Activated CD8-positive, alpha-beta T cell treated with anti-CD3 and anti-CD28 coated beads, Interleukin-2, amount 10 ng/mL, durations not matched to agents 7 days and 5 days (primary cell): ENCODE measurements around the gene CHCHD5. TPM values are rescaled to one million over a fixed set of nuclear protein-coding genes. Genes with fewer than 3 reads are reported as not detected.
A peak's percentile ranks its signal among the peaks of the same experiment; 100 is the strongest.

Experiments
- ATAC-seq: fragments of 150-1000 bp; cut with Tn5 transposase; one replicate; pipeline ENCODE4 v1.10.0; 2021; ENCODE audit warnings: moderate library complexity
- CTCF ChIA-PET: fragments of 350-600 bp; sonication (Branson Sonifier 250); formaldehyde crosslinking; loops from one replicate; lab custom pipeline; 2021; ENCODE audit warnings: antibody characterized with exemption; lab: Charles Lee
- POLR2A ChIA-PET: fragments of 350-600 bp; sonication (Branson Sonifier 250); formaldehyde crosslinking; loops from one replicate; lab custom pipeline; 2021; ENCODE audit warnings: antibody characterized with exemption; lab: Charles Lee
- DNase-seq: peaks from one replicate; pipeline ENCODE4 v3.0.0-alpha.2; 2020
- H3K27ac Mint-ChIP-seq: one replicate; pipeline ENCODE4 v1.8.0; 2021; ENCODE audit warnings: mild to moderate bottlenecking, mixed read lengths
- H3K27me3 Mint-ChIP-seq: one replicate; pipeline ENCODE4 v1.8.0; 2021; ENCODE audit warnings: low read depth, mixed read lengths
- H3K36me3 Mint-ChIP-seq: one replicate; pipeline ENCODE4 v1.8.0; 2021; ENCODE audit warnings: low read depth, mixed read lengths
- H3K4me1 Mint-ChIP-seq: one replicate; pipeline ENCODE4 v1.8.0; 2021; ENCODE audit warnings: low read depth, mixed read lengths
- H3K4me3 Mint-ChIP-seq: one replicate; pipeline ENCODE4 v1.8.0; 2021; ENCODE audit warnings: mild to moderate bottlenecking, mixed read lengths
- H3K9me3 Mint-ChIP-seq: one replicate; pipeline ENCODE4 v1.8.0; 2022; ENCODE audit warnings: mixed read lengths; ENCODE audit not compliant: insufficient read depth
- total RNA-seq, 2 experiments: library from RNA; stranded (reverse); gene quantifications; one replicate each; pipeline ENCODE4 v1.2.3, GENCODE V29; 2021

CHCHD5 gene
- total RNA-seq, 2 experiments from 2014 or later = 32.4 to 35.4 TPM

DNA sequence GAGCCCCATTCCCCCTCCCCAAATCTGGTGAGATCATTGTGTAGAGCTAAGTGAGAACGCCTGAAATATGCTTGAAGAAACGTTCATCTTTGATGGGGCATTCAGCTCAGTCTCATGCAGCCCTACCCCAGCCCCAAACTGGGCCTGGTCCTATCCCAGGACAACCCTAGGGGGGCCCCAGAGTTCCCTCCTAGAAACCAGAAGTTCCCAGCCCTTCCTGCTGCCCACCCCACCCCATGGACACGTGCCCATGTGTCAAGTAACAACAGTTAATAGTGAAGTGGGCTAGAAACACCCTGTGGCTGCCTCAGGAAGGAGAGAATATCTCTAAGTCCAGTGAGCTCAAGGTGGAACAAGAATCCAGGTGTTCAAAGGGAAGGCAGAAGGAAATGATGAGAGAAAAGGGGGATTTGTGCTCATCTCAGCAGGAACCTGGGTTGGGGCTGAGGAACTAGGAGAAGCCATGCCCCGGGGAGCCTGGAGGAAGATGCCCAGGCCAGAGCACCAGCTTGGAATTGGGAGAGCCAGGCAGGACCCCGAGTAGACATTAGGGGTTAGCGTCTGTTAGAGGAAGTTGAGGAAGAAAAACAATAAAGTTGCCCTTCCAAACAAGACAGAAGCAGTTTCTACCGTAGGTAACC is 41.2 kb downstream of the CHCHD5 start:
- POLR2A ChIA-PET = interaction anchor here (1.5 to 5.9 kb wide), 6 partner anchors 21 to 66 kb away, joined by 4 to 39 read pairs (median 4); partner anchors contain the start of gene SLC20A1
- H3K27ac Mint-ChIP-seq = peak overlapping the region; percentile 1
- no peak overlapping the region for H3K4me3 Mint-ChIP-seq
- H3K27me3 Mint-ChIP-seq = peaks cover 4% of the 10 kb centered on the region
- H3K9me3 Mint-ChIP-seq = no peaks in the 10 kb centered on the region
- CTCF ChIA-PET = interaction anchor here (0.6 to 15.2 kb wide), 25 partner anchors 9 to 758 kb away, joined by 3 to 335 read pairs (median 8); partner anchors contain the start of genes CHCHD5 and SLC20A1
- no peak for DNase-seq
- H3K36me3 Mint-ChIP-seq = no peaks in the 10 kb centered on the region
- peaks cover 70% of the 10 kb centered on the region for H3K4me1 Mint-ChIP-seq
- ATAC-seq = no peak

DNA sequence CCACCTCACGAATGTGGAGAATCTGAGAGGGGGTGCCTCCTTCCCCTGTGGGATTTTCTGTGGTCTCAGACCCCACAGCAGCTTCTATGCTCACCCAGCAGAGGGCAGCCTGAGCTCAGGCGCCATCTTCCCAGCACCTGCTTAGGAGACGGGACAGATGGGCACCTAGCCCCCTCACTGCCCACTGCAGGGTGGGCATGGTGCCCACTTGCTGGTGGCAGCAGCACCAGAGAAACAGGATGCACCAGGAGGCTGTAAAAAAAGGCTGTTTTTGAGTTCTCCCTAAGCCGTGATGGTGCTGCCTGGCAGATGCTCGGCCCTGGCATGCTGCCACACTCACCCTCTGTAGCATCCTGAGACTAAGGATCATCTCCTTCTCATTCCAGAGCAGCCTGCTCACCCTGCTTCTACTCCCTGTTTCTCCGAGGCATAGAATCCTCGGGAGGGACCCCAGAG is 42.2 kb downstream of the CHCHD5 start:
- Mint-ChIP-seq H3K9me3 (no peaks in the 10 kb centered on the region), H3K27me3 (peaks cover 4% of the 10 kb centered on the region), H3K27ac (peak overlapping the region; percentile 85), H3K4me3 (peak overlapping the region; percentile 30), H3K4me1 (peaks cover 78% of the 10 kb centered on the region), H3K36me3 (no peaks in the 10 kb centered on the region)
- ATAC-seq (peak; percentile 50), DNase-seq (peak; percentile 79)
- POLR2A ChIA-PET = interaction anchor here (0.6 to 5.9 kb wide), 8 partner anchors 20 to 118 kb away, joined by 3 to 39 read pairs (median 4); partner anchors contain the start of genes CHCHD5 and SLC20A1
- CTCF ChIA-PET = interaction anchor here (0.6 to 15.2 kb wide), 34 partner anchors 8 to 471 kb away, joined by 3 to 335 read pairs (median 5); partner anchors contain the start of genes CHCHD5 and SLC20A1

DNA sequence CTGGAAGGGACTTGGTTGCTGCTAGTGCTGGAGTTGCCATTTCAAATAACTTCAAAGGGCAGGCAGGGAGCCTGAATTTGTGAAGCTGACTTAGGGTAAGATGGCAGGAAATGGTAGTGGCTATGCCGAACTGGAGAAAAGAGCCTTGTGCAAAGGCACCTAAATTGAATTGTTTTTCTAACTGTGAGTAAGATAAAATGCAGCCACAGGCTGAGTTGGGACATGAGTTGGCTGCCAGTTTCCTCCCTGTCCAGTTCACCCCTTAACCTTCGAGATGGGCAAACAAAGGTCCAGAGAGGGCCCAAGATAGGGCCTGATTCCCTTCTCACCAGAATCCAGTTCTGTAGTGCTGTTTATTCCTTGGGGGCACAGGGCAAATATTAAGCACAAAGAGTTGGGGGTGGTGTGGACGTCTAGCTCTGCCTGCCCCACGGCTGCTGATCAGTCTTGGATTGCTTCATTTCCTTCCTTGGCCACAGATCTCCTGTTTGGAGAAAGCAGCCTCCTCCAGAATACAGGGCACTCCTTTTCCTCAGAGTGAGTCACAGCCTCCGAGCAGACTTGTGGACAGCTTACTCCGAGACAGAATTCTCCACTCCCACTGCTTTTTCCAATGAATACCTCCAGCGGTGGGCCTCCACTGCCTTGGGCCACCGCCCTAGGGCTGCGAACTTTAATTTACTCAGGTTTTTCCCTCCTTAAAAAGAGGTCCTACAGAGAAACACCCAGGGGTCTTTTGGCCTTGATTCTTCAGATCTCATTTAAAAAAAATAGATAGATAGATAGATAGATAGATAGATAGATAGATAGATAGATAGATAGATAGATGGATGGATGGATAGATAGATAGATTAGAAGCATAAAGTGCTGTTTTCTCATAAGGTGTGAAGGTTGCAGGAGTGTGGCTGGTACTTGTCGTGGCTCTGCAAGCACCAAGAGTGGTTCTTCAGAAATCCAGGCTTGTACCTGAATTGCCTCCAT is 42.9 kb downstream of the CHCHD5 start:
- H3K36me3 Mint-ChIP-seq = no peaks in the 10 kb centered on the region
- ATAC-seq (peak; percentile 8), DNase-seq (peak; percentile 49)
- no peaks in the 10 kb centered on the region for H3K9me3 Mint-ChIP-seq
- H3K4me3 Mint-ChIP-seq = peak overlapping the region; percentile 30
- ChIA-PET CTCF (interaction anchor here (0.7 to 15.2 kb wide), 32 partner anchors 8 to 472 kb away, joined by 3 to 335 read pairs (median 4); partner anchors contain the start of gene SLC20A1), POLR2A (interaction anchor here (0.6 to 5.9 kb wide), 9 partner anchors 19 to 117 kb away, joined by 3 to 39 read pairs (median 4); partner anchors contain the start of genes CHCHD5 and SLC20A1)
- H3K27me3 Mint-ChIP-seq = peaks cover 4% of the 10 kb centered on the region
- H3K27ac Mint-ChIP-seq = peak overlapping the region; percentile 85
- peaks cover 85% of the 10 kb centered on the region for H3K4me1 Mint-ChIP-seq

DNA sequence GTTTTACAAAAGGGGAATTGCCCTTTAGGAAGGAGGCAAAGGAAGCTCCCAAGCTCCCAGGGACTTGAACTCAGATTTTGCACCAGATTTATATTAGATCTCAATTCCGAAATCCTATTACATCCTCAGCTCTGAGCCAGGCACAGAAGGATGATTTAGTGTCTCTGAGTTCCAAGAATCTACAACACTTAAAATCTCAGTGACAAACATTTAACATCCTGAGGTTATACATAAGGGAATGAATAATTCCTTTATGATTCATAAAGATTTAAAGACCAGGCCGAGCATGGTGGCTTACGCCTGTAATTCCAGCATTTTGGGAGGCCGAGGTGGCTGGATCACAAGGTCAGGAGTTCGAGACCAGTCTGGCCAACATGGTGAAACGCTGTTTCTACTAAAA is 44.8 kb downstream of the CHCHD5 start:
- ChIA-PET POLR2A (interaction anchor here (1.0 to 5.9 kb wide), 3 partner anchors 17 to 22 kb away, joined by 4 to 45 read pairs (median 39); partner anchors contain the start of gene SLC20A1), CTCF (interaction anchor here (0.8 to 15.2 kb wide), 7 partner anchors 17 to 99 kb away, joined by 3 to 335 read pairs (median 51); partner anchors contain the start of gene SLC20A1)
- ATAC-seq (no peak), DNase-seq (no peak)
- H3K4me3 Mint-ChIP-seq = no peak overlapping the region
- H3K9me3 Mint-ChIP-seq = no peaks in the 10 kb centered on the region
- H3K27me3 Mint-ChIP-seq = peaks cover 4% of the 10 kb centered on the region
- H3K36me3 Mint-ChIP-seq = no peaks in the 10 kb centered on the region
- peaks cover 93% of the 10 kb centered on the region for H3K4me1 Mint-ChIP-seq
- no peak overlapping the region for H3K27ac Mint-ChIP-seq

DNA sequence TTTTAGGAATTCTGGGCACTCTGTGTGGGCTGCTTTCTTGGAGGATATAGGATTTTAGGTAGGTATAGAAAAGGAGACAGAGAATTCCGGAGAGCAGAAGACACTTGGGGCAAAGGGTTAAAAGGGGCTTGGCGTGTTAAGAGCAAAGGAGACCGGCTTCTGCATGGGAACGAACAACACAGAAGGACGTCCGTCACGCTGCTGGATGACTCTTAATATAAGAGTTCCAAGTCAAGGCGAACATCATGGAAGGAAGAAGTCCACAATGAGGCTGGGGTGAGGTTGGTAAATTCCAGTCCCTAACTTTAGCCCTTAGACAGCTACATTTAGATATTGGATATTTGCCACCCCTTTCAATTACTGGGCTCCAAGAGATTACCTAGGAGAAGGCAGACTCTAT is 45.4 kb downstream of the CHCHD5 start:
- no peak for DNase-seq
- Mint-ChIP-seq H3K27ac (peak overlapping the region; percentile 44), H3K9me3 (no peaks in the 10 kb centered on the region), H3K27me3 (peaks cover 4% of the 10 kb centered on the region), H3K36me3 (no peaks in the 10 kb centered on the region), H3K4me1 (peaks cover 93% of the 10 kb centered on the region), H3K4me3 (no peak overlapping the region)
- no peak for ATAC-seq
- POLR2A ChIA-PET = interaction anchor here (0.8 to 4.7 kb wide), 3 partner anchors 16 to 104 kb away, joined by 3 to 45 read pairs (median 4); partner anchors contain the start of gene SLC20A1
- CTCF ChIA-PET = interaction anchor here (1.6 to 15.2 kb wide), 6 partner anchors 17 to 312 kb away, joined by 3 to 335 read pairs (median 38); partner anchors contain the start of gene SLC20A1

DNA sequence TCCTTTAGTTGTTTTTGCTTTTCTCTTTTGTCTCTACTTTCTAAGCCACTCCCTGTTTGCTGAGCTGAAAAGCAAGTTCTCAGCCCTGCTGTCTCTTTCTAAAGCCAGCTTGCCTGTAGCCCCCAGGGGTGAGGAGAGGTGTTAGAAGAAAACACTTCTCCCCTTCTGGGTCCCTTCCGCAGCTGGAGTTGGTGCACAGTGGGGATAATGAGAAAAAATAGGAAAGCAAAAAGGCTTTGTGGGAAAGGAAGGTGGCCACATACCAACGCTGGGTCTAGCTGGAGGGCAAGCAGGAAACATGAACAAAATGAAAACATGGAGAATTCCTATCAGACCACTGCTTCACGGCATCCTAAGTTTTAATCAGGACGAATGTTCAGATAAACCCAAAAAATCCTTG is 45.9 kb downstream of the CHCHD5 start:
- POLR2A ChIA-PET = interaction anchor here (0.7 to 4.7 kb wide), 3 partner anchors 16 to 103 kb away, joined by 3 to 45 read pairs (median 3); partner anchors contain the start of gene SLC20A1
- Mint-ChIP-seq H3K4me3 (peak overlapping the region; percentile 80), H3K4me1 (peaks cover 93% of the 10 kb centered on the region), H3K27me3 (peaks cover 4% of the 10 kb centered on the region), H3K27ac (peak overlapping the region; percentile 95), H3K9me3 (no peaks in the 10 kb centered on the region), H3K36me3 (no peaks in the 10 kb centered on the region)
- ATAC-seq (no peak), DNase-seq (no peak)
- CTCF ChIA-PET = interaction anchor here (1.6 to 15.2 kb wide), 7 partner anchors 16 to 311 kb away, joined by 3 to 335 read pairs (median 26); partner anchors contain the start of gene SLC20A1

DNA sequence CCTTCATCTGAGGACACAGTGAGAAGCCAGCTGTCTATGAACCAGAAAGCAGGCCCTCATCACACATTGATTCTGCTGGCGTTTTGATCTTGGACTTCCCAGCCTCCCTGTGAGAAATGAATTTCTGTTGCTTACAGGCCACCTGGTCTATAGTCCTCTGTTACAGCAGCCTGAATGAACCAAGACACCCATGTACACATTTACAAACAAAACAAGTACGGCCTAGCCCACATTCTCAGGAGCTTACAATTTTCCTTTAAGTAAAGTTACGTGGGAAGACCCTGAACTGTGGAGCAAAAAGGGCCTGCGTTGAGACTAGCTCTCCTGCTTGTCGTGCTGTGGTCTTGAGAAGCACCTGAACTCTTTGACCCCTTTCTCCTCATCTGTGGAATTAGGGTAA is 49.3 kb downstream of the CHCHD5 start:
- ChIA-PET POLR2A (interaction anchor here (1.4 to 4.7 kb wide), 2 partner anchors 10 to 12 kb away, joined by 3 to 45 read pairs; partner anchors contain the start of gene SLC20A1), CTCF (interaction anchor here (0.6 to 15.2 kb wide), 6 partner anchors 8 to 308 kb away, joined by 3 to 335 read pairs (median 18); partner anchors contain the start of gene SLC20A1)
- Mint-ChIP-seq H3K27me3 (peaks cover 14% of the 10 kb centered on the region), H3K4me1 (peaks cover 81% of the 10 kb centered on the region), H3K27ac (peak overlapping the region; percentile 3), H3K4me3 (no peak overlapping the region), H3K9me3 (no peaks in the 10 kb centered on the region), H3K36me3 (no peaks in the 10 kb centered on the region)
- no peak for ATAC-seq
- DNase-seq = no peak

DNA sequence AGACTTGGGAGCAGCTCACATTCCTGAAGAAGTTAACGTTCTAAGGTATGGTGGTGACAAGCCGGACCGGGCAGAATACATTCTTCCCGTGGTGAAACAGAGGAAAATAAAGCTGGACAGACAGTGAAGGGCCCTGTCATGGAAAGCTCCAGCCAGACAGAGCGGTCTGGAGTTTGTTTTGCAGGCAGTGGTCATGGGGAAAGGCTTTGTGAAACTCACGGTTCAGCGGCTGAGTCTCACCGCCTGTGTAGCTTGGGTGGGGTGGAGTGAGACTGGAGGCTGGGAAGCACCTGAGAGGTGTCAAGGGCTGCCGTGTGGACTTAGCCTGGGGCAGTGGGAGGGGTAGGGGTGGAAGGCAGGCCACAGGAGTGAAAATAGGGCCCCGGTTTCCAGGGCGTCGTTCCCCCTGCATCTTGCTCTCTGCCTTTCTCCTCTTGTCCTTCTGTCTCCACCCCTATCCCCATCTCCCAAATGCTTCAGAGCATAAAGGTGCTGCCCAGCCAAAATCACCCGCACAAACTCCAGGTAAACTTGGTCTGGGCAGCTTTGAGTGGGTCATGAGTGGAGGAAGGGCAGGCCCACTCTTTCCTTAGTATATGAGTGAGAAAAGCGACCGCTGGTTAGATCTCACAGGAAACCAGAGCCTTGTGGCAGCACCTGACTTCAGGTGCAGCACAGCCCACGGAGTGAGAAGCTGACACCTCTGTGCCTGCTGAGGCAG is 49.9 kb downstream of the CHCHD5 start:
- ATAC-seq (no peak), DNase-seq (no peak)
- Mint-ChIP-seq H3K4me3 (no peak overlapping the region), H3K4me1 (peaks cover 75% of the 10 kb centered on the region), H3K27ac (peak overlapping the region; percentile 13), H3K36me3 (no peaks in the 10 kb centered on the region), H3K27me3 (peaks cover 14% of the 10 kb centered on the region), H3K9me3 (no peaks in the 10 kb centered on the region)
- ChIA-PET POLR2A (interaction anchor here (2.9 to 4.7 kb wide), 2 partner anchors 12 kb away, joined by 25 to 45 read pairs; partner anchors contain the start of gene SLC20A1), CTCF (interaction anchor here (0.6 to 15.2 kb wide), 6 partner anchors 9 to 307 kb away, joined by 3 to 335 read pairs (median 18); partner anchors contain the start of gene SLC20A1)

DNA sequence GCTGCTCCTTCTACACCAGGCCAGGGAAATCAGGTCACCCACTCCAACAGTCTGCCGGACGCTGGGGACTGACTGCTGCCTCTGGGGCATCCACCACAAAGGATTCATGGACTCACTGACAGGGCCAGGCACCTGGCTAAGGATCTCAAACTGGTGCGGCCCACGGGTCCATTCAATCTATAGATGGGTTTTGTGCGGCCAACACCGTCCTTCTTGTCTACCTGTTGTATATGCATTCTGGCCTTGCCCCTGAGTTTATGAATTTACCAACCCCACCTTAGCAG is 50.4 kb downstream of the CHCHD5 start:
- DNase-seq = no peak
- peaks cover 11% of the 10 kb centered on the region for H3K27me3 Mint-ChIP-seq
- H3K27ac Mint-ChIP-seq = no peak overlapping the region
- POLR2A ChIA-PET = interaction anchor here (2.9 kb wide), 1 partner anchor 11 kb away, joined by 25 read pairs; the partner anchor contains the start of gene SLC20A1
- ATAC-seq = no peak
- no peaks in the 10 kb centered on the region for H3K36me3 Mint-ChIP-seq
- no peaks in the 10 kb centered on the region for H3K9me3 Mint-ChIP-seq
- no peak overlapping the region for H3K4me3 Mint-ChIP-seq
- CTCF ChIA-PET = interaction anchor here (4.1 to 15.2 kb wide), 2 partner anchors 9 to 93 kb away, joined by 33 to 335 read pairs; no protein-coding TSS in a partner anchor
- peaks cover 70% of the 10 kb centered on the region for H3K4me1 Mint-ChIP-seq
